ENCODE results near the gene RAPGEF1.

- TF ChIP-seq CTCF (IDR thresholded peaks at IDR 0.05; ENCODE audit: poor library complexity) (no peak), EZH2 (IDR thresholded peaks at IDR 0.05; ENCODE audit: borderline replicate concordance) (no peak), EZH2phosphoT487 (IDR thresholded peaks at IDR 0.05; ENCODE audit: low read depth, severe bottlenecking, unreplicated experiment) (no peak)
Observed at GRCh38 chr9:131625508-131625787, 114.4 kb downstream of the RAPGEF1 start.

Measured in hepatocyte (in vitro differentiated cells).